Subcutaneous abdominal adipose tissue (tissue), 5 donors: ENCODE results near the gene PIK3C2G.
"Not testable (repeated sequence)": the region's sequence is repeated elsewhere in the genome, so short reads cannot be mapped to it uniquely, and the experiment has no call there.

Experiments used
- H3K27ac ChIP-seq: one replicate; pipeline ENCODE4 v1.7.0; 2013; ENCODE audit warnings: low read depth, mild to moderate bottlenecking, inconsistent platforms, low read length, moderate library complexity
- H3K27me3 ChIP-seq, 5 donors: one replicate each; pipeline ENCODE4 v1.7.0; 2013; ENCODE audit warnings: low read length in 5 of 5, inconsistent platforms in 1 of 5; ENCODE audit not compliant: control insufficient read depth in 5 of 5, insufficient read depth in 4 of 5
- H3K36me3 ChIP-seq, 5 donors: one replicate each; pipeline ENCODE4 v1.7.0; 2013; ENCODE audit warnings: low read length in 5 of 5; ENCODE audit not compliant: control insufficient read depth in 5 of 5, insufficient read depth in 5 of 5
- H3K4me1 ChIP-seq, 5 donors: one replicate each; pipeline ENCODE4 v1.7.0; 2013; ENCODE audit warnings: low read length in 5 of 5, mild to moderate bottlenecking in 3 of 5, moderate library complexity in 1 of 5; ENCODE audit not compliant: control insufficient read depth in 5 of 5, insufficient read depth in 5 of 5
- H3K4me3 ChIP-seq, 5 donors: one replicate each; pipeline ENCODE4 v1.7.0; 2013; ENCODE audit warnings: low read length in 5 of 5, low read depth in 1 of 5
- H3K9ac ChIP-seq, 5 donors: one replicate each; pipeline ENCODE4 v1.7.0; 2013; ENCODE audit warnings: low read length in 5 of 5, mild to moderate bottlenecking in 4 of 5, moderate library complexity in 3 of 5
- H3K9me3 ChIP-seq, 5 donors: one replicate each; pipeline ENCODE4 v1.7.0; 2013; ENCODE audit warnings: low read length in 5 of 5; ENCODE audit not compliant: control insufficient read depth in 5 of 5
- donor health status: healthy.
- donor health status: healthy.
- donor health status: healthy.
- donor health status: healthy.
- donor health status: healthy.

PIK3C2G gene

GRCh38 chr12:18254081-18254480 lies 7.2 kb upstream of the PIK3C2G start:
- Histone ChIP-seq H3K4me1 (no peaks in the 10 kb centered on the region), H3K9ac (no peak overlapping the region), H3K27ac (no peak overlapping the region), H3K27me3 (no peaks in the 10 kb centered on the region), H3K36me3 (no peaks in the 10 kb centered on the region), H3K4me3 (no peak overlapping the region), H3K9me3 (no peaks in the 10 kb centered on the region)

GRCh38 chr12:18255004-18255403 lies 6.3 kb upstream of the PIK3C2G start:
- H3K27me3 ChIP-seq, H3K4me3 ChIP-seq, H3K36me3 ChIP-seq, H3K4me1 ChIP-seq, H3K27ac ChIP-seq, H3K9ac ChIP-seq, H3K9me3 ChIP-seq: not testable (repeated sequence)

- no peaks in the 10 kb centered on the region for H3K36me3 ChIP-seq
- no peak overlapping the region for H3K27ac ChIP-seq
- no peak overlapping the region for H3K4me3 ChIP-seq
Observed at GRCh38 chr12:18257251-18257650, 4.1 kb upstream of the PIK3C2G start.

GRCh38 chr12:18258929-18259328 lies 2.4 kb upstream of the PIK3C2G start:
- Histone ChIP-seq H3K4me3 (no peak overlapping the region), H3K36me3 (no peaks in the 10 kb centered on the region), H3K9ac (no peak overlapping the region), H3K9me3 (no peaks in the 10 kb centered on the region), H3K27me3 (no peaks in the 10 kb centered on the region), H3K27ac (no peak overlapping the region), H3K4me1 (no peaks in the 10 kb centered on the region)

More at GRCh38 chr12:18257251-18257650, 4.1 kb upstream of the PIK3C2G start:
- Histone ChIP-seq H3K4me1 (no peaks in the 10 kb centered on the region), H3K9ac (no peak overlapping the region), H3K27me3 (no peaks in the 10 kb centered on the region), H3K9me3 (no peaks in the 10 kb centered on the region)

GRCh38 chr12:18259906-18260682 lies 1.2 kb upstream of the PIK3C2G start:
- Histone ChIP-seq H3K9ac (no peak overlapping the region), H3K36me3 (no peaks in the 10 kb centered on the region), H3K27ac (no peak overlapping the region), H3K4me3 (no peak overlapping the region), H3K27me3 (no peaks in the 10 kb centered on the region), H3K9me3 (no peaks in the 10 kb centered on the region), H3K4me1 (no peaks in the 10 kb centered on the region)

- H3K4me1 ChIP-seq: no peaks in the 10 kb centered on the region
- H3K4me3 ChIP-seq: no peak overlapping the region
- no peak overlapping the region for H3K9ac ChIP-seq
- H3K27ac ChIP-seq: no peak overlapping the region
- H3K27me3 ChIP-seq: no peaks in the 10 kb centered on the region
- no peaks in the 10 kb centered on the region for H3K9me3 ChIP-seq
- H3K36me3 ChIP-seq: no peaks in the 10 kb centered on the region
Observed at GRCh38 chr12:18261906-18262305, 588 bp downstream of the PIK3C2G start.

GRCh38 chr12:18262514-18262913 lies 1.2 kb downstream of the PIK3C2G start:
- H3K36me3 ChIP-seq: no peaks in the 10 kb centered on the region
- H3K9ac ChIP-seq: no peak overlapping the region
- no peaks in the 10 kb centered on the region for H3K27me3 ChIP-seq
- no peaks in the 10 kb centered on the region for H3K4me1 ChIP-seq
- no peaks in the 10 kb centered on the region for H3K9me3 ChIP-seq
- H3K4me3 ChIP-seq: no peak overlapping the region
- no peak overlapping the region for H3K27ac ChIP-seq

GRCh38 chr12:18264581-18265075 lies 3.3 kb downstream of the PIK3C2G start:
- H3K36me3 ChIP-seq: no peaks in the 10 kb centered on the region
- no peak overlapping the region for H3K4me3 ChIP-seq
- H3K9ac ChIP-seq: no peak overlapping the region
- H3K27me3 ChIP-seq: no peaks in the 10 kb centered on the region
- H3K9me3 ChIP-seq: no peaks in the 10 kb centered on the region
- H3K27ac ChIP-seq: no peak overlapping the region
- H3K4me1 ChIP-seq: no peaks in the 10 kb centered on the region

GRCh38 chr12:18267427-18268099 lies 6.2 kb downstream of the PIK3C2G start:
- Histone ChIP-seq H3K27me3 (no peaks in the 10 kb centered on the region), H3K4me1 (no peaks in the 10 kb centered on the region), H3K36me3 (no peaks in the 10 kb centered on the region), H3K9me3 (no peaks in the 10 kb centered on the region), H3K27ac (no peak overlapping the region), H3K4me3 (no peak overlapping the region), H3K9ac (no peak overlapping the region)

GRCh38 chr12:18270958-18271460 lies 9.7 kb downstream of the PIK3C2G start:
- H3K27ac ChIP-seq: no peak overlapping the region
- no peak overlapping the region for H3K9ac ChIP-seq
- no peak overlapping the region for H3K4me3 ChIP-seq
- no peaks in the 10 kb centered on the region for H3K36me3 ChIP-seq
- H3K9me3 ChIP-seq: no peaks in the 10 kb centered on the region
- no peaks in the 10 kb centered on the region for H3K4me1 ChIP-seq
- no peaks in the 10 kb centered on the region for H3K27me3 ChIP-seq
